Measurements from ENCODE around the gene IL31RA. TPM values are rescaled to one million over a fixed set of nuclear protein-coding genes. Genes with fewer than 3 reads are reported as not detected.

IL31RA gene
- total RNA-seq, 2 experiments from 2014 or later: not detected

DNA sequence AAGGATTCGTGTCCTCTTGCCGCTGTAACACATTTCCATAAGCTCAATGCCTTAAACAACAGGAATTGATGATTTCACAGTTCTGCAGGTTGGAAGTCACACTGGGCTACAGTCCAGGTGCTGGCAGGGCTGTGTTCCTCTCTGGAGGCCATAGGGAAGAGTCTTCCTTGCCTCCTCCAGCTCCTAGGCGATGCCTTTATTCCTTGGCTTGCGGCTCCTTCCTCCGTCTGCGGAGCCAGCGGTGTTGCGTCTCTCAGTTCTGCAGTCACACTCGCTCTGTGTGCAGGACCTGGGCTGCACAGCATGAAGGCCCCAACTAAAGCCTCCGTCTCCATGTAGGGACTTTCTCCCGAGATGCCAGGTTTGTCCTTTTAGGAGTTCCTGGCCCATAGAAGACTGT, 73.6 kb downstream of the IL31RA start:
- no peaks in the 10 kb centered on the region for H3K9me2 ChIP-seq (ENCODE audit: insufficient read depth, low read length)
- TF ChIP-seq EZH2phosphoT487 (IDR thresholded peaks at IDR 0.05; ENCODE audit: borderline replicate concordance, low read depth, low read length): no peak
- TF ChIP-seq, protein P1, sequence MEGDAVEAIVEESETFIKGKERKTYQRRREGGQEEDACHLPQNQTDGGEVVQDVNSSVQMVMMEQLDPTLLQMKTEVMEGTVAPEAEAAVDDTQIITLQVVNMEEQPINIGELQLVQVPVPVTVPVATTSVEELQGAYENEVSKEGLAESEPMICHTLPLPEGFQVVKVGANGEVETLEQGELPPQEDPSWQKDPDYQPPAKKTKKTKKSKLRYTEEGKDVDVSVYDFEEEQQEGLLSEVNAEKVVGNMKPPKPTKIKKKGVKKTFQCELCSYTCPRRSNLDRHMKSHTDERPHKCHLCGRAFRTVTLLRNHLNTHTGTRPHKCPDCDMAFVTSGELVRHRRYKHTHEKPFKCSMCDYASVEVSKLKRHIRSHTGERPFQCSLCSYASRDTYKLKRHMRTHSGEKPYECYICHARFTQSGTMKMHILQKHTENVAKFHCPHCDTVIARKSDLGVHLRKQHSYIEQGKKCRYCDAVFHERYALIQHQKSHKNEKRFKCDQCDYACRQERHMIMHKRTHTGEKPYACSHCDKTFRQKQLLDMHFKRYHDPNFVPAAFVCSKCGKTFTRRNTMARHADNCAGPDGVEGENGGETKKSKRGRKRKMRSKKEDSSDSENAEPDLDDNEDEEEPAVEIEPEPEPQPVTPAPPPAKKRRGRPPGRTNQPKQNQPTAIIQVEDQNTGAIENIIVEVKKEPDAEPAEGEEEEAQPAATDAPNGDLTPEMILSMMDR (conservative IDR thresholded peaks at IDR 0.05; ENCODE audit: low read length): no peak
- H3K9me3 ChIP-seq (ENCODE audit: low read length): no peaks in the 10 kb centered on the region
- H3K4me3 ChIP-seq (ENCODE audit: low read depth, low read length, poor library complexity, severe bottlenecking): no peak overlapping the region
- no peak overlapping the region for H3K27ac ChIP-seq (ENCODE audit: low read depth, low read length, poor library complexity, severe bottlenecking)
- no TSS peak for BruUV-seq (replicated peaks)
- H3K36me3 ChIP-seq (ENCODE audit: insufficient read depth, low read length): no peaks in the 10 kb centered on the region
- H2AFZ ChIP-seq (ENCODE audit: low read length): no peak overlapping the region
- DNase-seq (ENCODE audit: low spot score): no peak
- CTCF ChIA-PET (ENCODE audit: unreplicated experiment): no interaction called here
- H4K20me1 ChIP-seq (ENCODE audit: insufficient read depth, low read length): no peaks in the 10 kb centered on the region
- H3K79me2 ChIP-seq (ENCODE audit: insufficient read depth, low read depth, low read length): no peaks in the 10 kb centered on the region
- intact Hi-C loops (cut with micrococcal nuclease; ENCODE audit: unreplicated experiment): no loop called here
- POLR2A ChIA-PET: no interaction called here
- peaks cover under 1% of the 10 kb centered on the region for H3K4me1 ChIP-seq (ENCODE audit: insufficient read depth, low read length, poor library complexity, severe bottlenecking)
- H3K4me2 ChIP-seq (ENCODE audit: low read length): no peak overlapping the region

DNA sequence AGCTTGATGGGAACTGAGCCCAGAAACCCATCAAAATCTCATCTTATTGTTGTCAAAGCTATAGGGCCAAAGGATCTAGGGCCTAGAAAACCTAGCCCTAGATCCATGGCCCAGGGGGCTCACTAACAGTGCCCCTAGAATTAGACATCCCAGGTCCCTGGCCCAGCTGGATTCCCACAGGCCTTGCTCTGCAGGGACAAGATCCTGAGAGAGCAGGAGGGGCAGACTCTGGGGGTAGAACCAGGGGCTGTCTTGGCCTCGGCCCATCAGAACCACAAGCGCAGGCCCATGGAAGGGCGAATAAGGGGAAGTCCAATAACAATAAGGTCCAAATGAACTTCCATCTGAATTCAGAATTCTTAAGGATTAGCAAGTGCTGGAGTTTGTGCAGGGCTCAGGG, 74.0 kb downstream of the IL31RA start:
- CTCF ChIA-PET (ENCODE audit: unreplicated experiment): no interaction called here
- intact Hi-C loops (cut with micrococcal nuclease; ENCODE audit: unreplicated experiment): no loop called here
- TF ChIP-seq, protein P1 (conservative IDR thresholded peaks at IDR 0.05; ENCODE audit: low read length): no peak
- no peak for TF ChIP-seq EZH2phosphoT487 (IDR thresholded peaks at IDR 0.05; ENCODE audit: borderline replicate concordance, low read depth, low read length)

DNA sequence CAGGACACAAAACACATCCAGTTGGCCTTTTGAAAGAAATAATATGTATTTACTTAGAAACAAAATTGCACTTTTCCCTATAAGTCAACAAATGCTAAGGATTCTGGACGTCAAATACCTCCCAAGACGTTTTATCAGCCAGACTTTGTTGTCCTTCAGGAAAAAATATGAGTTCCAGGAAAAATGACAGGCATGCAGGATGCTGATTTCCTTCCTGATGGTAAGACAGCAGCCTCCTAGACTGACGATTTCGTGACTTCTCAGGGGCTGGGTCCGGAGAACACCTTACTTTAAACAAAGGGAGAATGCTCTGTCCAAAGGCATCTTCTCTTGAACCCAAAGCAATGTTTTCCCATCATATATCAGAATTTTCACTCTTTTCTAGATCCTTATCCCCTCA, 74.6 kb downstream of the IL31RA start:
- no TSS peak for BruUV-seq (replicated peaks)
- Histone ChIP-seq H3K79me2 (ENCODE audit: insufficient read depth, low read depth, low read length) (no peaks in the 10 kb centered on the region), H4K20me1 (ENCODE audit: insufficient read depth, low read length) (no peaks in the 10 kb centered on the region), H3K9me2 (ENCODE audit: insufficient read depth, low read length) (no peaks in the 10 kb centered on the region), H3K4me3 (ENCODE audit: low read depth, low read length, poor library complexity, severe bottlenecking) (no peak overlapping the region), H3K9me3 (ENCODE audit: low read length) (no peaks in the 10 kb centered on the region), H3K36me3 (ENCODE audit: insufficient read depth, low read length) (no peaks in the 10 kb centered on the region), H2AFZ (ENCODE audit: low read length) (no peak overlapping the region), H3K4me1 (ENCODE audit: insufficient read depth, low read length, poor library complexity, severe bottlenecking) (no peaks in the 10 kb centered on the region), H3K4me2 (ENCODE audit: low read length) (no peak overlapping the region), H3K27ac (ENCODE audit: low read depth, low read length, poor library complexity, severe bottlenecking) (no peak overlapping the region)
- TF ChIP-seq, protein P1 (conservative IDR thresholded peaks at IDR 0.05; ENCODE audit: low read length): no peak
- no peak for TF ChIP-seq EZH2phosphoT487 (IDR thresholded peaks at IDR 0.05; ENCODE audit: borderline replicate concordance, low read depth, low read length)
- ChIA-PET POLR2A (no interaction called here), CTCF (ENCODE audit: unreplicated experiment) (no interaction called here)
- no peak for DNase-seq (ENCODE audit: low spot score)
- intact Hi-C loops (cut with micrococcal nuclease; ENCODE audit: unreplicated experiment): no loop called here

More for the DNA sequence above, 74.0 kb downstream of the IL31RA start:
- no TSS peak for BruUV-seq (replicated peaks)
- Histone ChIP-seq H3K9me2 (ENCODE audit: insufficient read depth, low read length) (no peaks in the 10 kb centered on the region), H3K9me3 (ENCODE audit: low read length) (no peaks in the 10 kb centered on the region), H3K4me2 (ENCODE audit: low read length) (no peak overlapping the region), H3K4me3 (ENCODE audit: low read depth, low read length, poor library complexity, severe bottlenecking) (no peak overlapping the region), H3K27ac (ENCODE audit: low read depth, low read length, poor library complexity, severe bottlenecking) (no peak overlapping the region), H3K36me3 (ENCODE audit: insufficient read depth, low read length) (no peaks in the 10 kb centered on the region), H3K4me1 (ENCODE audit: insufficient read depth, low read length, poor library complexity, severe bottlenecking) (no peaks in the 10 kb centered on the region), H4K20me1 (ENCODE audit: insufficient read depth, low read length) (no peaks in the 10 kb centered on the region), H3K79me2 (ENCODE audit: insufficient read depth, low read depth, low read length) (no peaks in the 10 kb centered on the region), H2AFZ (ENCODE audit: low read length) (no peak overlapping the region)
- DNase-seq (ENCODE audit: low spot score): no peak
- POLR2A ChIA-PET: no interaction called here

Data from OCI-LY7 (cell line).